Trophoblast cell (in vitro differentiated cells and primary cell): Measurements from ENCODE around the gene SYCP3.

Experiments used
- DNase-seq, 2 donors: peaks; one replicate each; pipeline ENCODE4 v3.0.0-alpha.2; 2016
- H2AFZ ChIP-seq: 2 replicates; pipeline ENCODE4 v1.6.1; 2013; ENCODE audit warnings: low read length, moderate library complexity, mild to moderate bottlenecking; ENCODE audit not compliant: insufficient read depth, poor library complexity
- H2AK5ac ChIP-seq: 2 replicates; pipeline ENCODE4 v1.6.1; 2013; ENCODE audit warnings: mild to moderate bottlenecking, low read length
- H2BK120ac ChIP-seq: 2 replicates; pipeline ENCODE4 v1.6.1; 2013; ENCODE audit warnings: low read length, mild to moderate bottlenecking, moderate library complexity; ENCODE audit not compliant: insufficient read depth, poor library complexity
- H2BK12ac ChIP-seq: 2 replicates; pipeline ENCODE4 v1.6.1; 2013; ENCODE audit warnings: mild to moderate bottlenecking, low read length, moderate library complexity
- H2BK5ac ChIP-seq: 2 replicates; pipeline ENCODE4 v1.6.1; 2013; ENCODE audit warnings: low read length, low read depth, moderate library complexity, mild to moderate bottlenecking; ENCODE audit not compliant: poor library complexity
- H3K14ac ChIP-seq: 2 replicates; pipeline ENCODE4 v1.6.1; 2013; ENCODE audit warnings: mild to moderate bottlenecking, low read length
- H3K18ac ChIP-seq: 2 replicates; pipeline ENCODE4 v1.6.1; 2013; ENCODE audit warnings: mild to moderate bottlenecking, low read length
- H3K23ac ChIP-seq: 2 replicates; pipeline ENCODE4 v1.6.1; 2013; ENCODE audit warnings: low read length
- H3K27ac ChIP-seq: 2 replicates; pipeline ENCODE4 v1.5.1; 2013; ENCODE audit warnings: low read depth, mild to moderate bottlenecking, inconsistent platforms, low read length, moderate library complexity
- H3K27me3 ChIP-seq: 2 replicates; pipeline ENCODE4 v1.6.1; 2013; ENCODE audit warnings: inconsistent platforms, mild to moderate bottlenecking, low read length, moderate library complexity; ENCODE audit not compliant: insufficient read depth
- H3K36me3 ChIP-seq, 2 experiments: 1 replicate in 1 of 2; 2 replicates in 1 of 2; pipeline ENCODE4 v1.6.1; 2013; ENCODE audit warnings: low read length in 2 of 2, mild to moderate bottlenecking in 2 of 2, moderate library complexity in 1 of 2; ENCODE audit not compliant: insufficient read depth in 2 of 2, control insufficient read depth in 1 of 2
- H3K4ac ChIP-seq: 2 replicates; pipeline ENCODE4 v1.6.1; 2013; ENCODE audit warnings: low read depth, mild to moderate bottlenecking, low read length, moderate library complexity
- H3K4me1 ChIP-seq, 2 experiments: 1 replicate in 1 of 2; 2 replicates in 1 of 2; pipeline ENCODE4 v1.6.1; 2013; ENCODE audit warnings: low read length in 2 of 2, mild to moderate bottlenecking in 2 of 2, moderate library complexity in 1 of 2; ENCODE audit not compliant: insufficient read depth in 2 of 2, control insufficient read depth in 1 of 2
- H3K4me2 ChIP-seq: 2 replicates; pipeline ENCODE4 v1.6.1; 2013; ENCODE audit warnings: inconsistent platforms, mild to moderate bottlenecking, low read length, moderate library complexity
- H3K4me3 ChIP-seq: 2 replicates; pipeline ENCODE4 v1.5.1; 2013; ENCODE audit warnings: mild to moderate bottlenecking, low read depth, low read length, inconsistent platforms
- H3K79me1 ChIP-seq: one replicate; pipeline ENCODE4 v1.6.1; 2013; ENCODE audit warnings: low read length
- H3K79me2 ChIP-seq: 2 replicates; pipeline ENCODE4 v1.6.1; 2013; ENCODE audit warnings: low read length, mild to moderate bottlenecking; ENCODE audit not compliant: control insufficient read depth, insufficient read depth, poor library complexity
- H3K9ac ChIP-seq: 2 replicates; pipeline ENCODE4 v1.6.1; 2013; ENCODE audit warnings: mild to moderate bottlenecking, low read length
- H3K9me3 ChIP-seq: 2 replicates; pipeline ENCODE4 v1.6.1; 2013; ENCODE audit warnings: low read depth, mild to moderate bottlenecking, control low read depth, inconsistent platforms, low read length; ENCODE audit not compliant: insufficient read depth
- H4K12ac ChIP-seq: 2 replicates; pipeline ENCODE4 v1.6.1; 2013; ENCODE audit warnings: low read depth, mild to moderate bottlenecking, low read length, moderate library complexity
- H4K8ac ChIP-seq: 2 replicates; pipeline ENCODE4 v1.6.1; 2013; ENCODE audit warnings: low read depth, mild to moderate bottlenecking, low read length, moderate library complexity
- H4K91ac ChIP-seq: one replicate; pipeline ENCODE4 v1.6.1; 2013; ENCODE audit warnings: low read depth, mild to moderate bottlenecking, low read length, moderate library complexity
- WGBS: extraction: QIAGEN DNeasy Blood & Tissue Kit; methylation state at CpG from one replicate; pipeline ENCODE4 v1.1.7; 2013; ENCODE audit warnings: missing lambda C conversion rate; ENCODE audit not compliant: insufficient read length, insufficient coverage; ENCODE audit errors: extremely low coverage; 5-methylcytosine and 5-hydroxymethylcytosine counted together

The SYCP3 gene

DNA sequence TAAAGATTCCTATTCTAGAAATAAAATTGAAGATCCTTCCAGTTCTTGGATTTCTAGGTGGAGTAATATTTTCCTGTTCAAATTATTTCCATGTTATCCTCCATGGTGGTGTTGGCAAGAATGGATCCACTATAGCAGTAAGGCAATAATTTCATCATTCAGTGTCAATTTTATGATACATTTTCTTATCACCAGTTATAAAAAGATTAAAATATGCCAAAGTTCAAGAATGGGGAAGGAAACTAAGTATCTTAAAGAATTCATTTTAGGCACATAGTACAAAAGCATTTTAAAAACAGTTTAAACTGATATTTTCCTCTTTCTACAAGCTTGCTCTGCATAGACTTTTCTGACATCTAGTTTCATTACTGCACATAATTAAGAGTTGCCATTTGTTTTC, 19.1 kb downstream of the SYCP3 start:
- Histone ChIP-seq H3K23ac (no peak overlapping the region), H3K9me3 (no peaks in the 10 kb centered on the region), H3K27ac (no peak overlapping the region), H2AK5ac (no peak overlapping the region), H3K9ac (no peak overlapping the region), H4K91ac (no peak overlapping the region), H4K8ac (no peak overlapping the region), H3K79me2 (no peaks in the 10 kb centered on the region), H3K36me3 (peaks cover 0 to 1% of the 10 kb centered on the region in 2 experiments), H3K14ac (no peak overlapping the region), H3K27me3 (no peaks in the 10 kb centered on the region), H3K4me1 (no peaks in the 10 kb centered on the region), H2AFZ (no peak overlapping the region), H3K4me3 (no peak overlapping the region), H2BK12ac (no peak overlapping the region), H4K12ac (no peak overlapping the region), H3K18ac (no peak overlapping the region), H2BK120ac (no peak overlapping the region), H3K4me2 (no peak overlapping the region), H3K4ac (no peak overlapping the region), H3K79me1 (no peaks in the 10 kb centered on the region), H2BK5ac (no peak overlapping the region)
- DNase-seq: no peak

- H2BK120ac ChIP-seq: no peak overlapping the region
- H3K4me1 ChIP-seq: no peaks in the 10 kb centered on the region
Measured at GRCh38 chr12:101719566-101719965, 19.7 kb downstream of the SYCP3 start.

DNA sequence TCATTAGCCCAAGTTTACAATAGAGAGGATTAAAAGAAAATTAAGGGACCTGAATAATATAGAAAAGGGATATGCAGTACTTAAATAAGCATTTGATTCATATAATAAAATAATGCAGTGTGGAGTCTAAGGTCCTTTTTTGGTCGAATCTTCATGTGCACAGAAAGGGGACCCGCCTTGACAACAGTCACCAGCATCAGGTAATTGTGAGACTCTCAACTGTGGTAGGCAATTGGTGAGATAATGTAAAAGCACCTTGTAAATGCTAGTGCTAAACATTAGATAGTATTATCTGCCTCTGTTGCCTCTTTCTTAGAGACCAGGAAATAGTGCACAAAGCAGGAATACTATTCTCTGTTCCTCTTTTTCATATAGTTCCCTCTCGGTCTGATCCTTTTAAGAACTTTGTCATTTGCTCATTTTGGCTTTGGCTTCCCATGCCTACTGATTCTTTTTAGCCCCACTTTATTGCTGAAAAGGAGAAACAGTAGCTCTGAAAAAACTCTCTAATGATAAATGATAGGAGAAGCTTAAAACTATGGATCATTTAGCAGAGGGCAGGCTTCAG, 24.3 kb downstream of the SYCP3 start:
- Histone ChIP-seq H3K79me1 (no peaks in the 10 kb centered on the region), H3K4ac (no peak overlapping the region), H2BK12ac (no peak overlapping the region), H3K27ac (no peak overlapping the region), H3K4me2 (no peak overlapping the region), H3K79me2 (no peaks in the 10 kb centered on the region), H3K14ac (no peak overlapping the region), H2AK5ac (no peak overlapping the region), H3K9me3 (no peaks in the 10 kb centered on the region), H3K4me3 (no peak overlapping the region), H3K23ac (no peak overlapping the region), H4K12ac (no peak overlapping the region), H2AFZ (no peak overlapping the region), H3K9ac (no peak overlapping the region), H3K36me3 (no peaks in the 10 kb centered on the region), H3K18ac (no peak overlapping the region), H2BK5ac (no peak overlapping the region), H2BK120ac (no peak overlapping the region), H4K8ac (no peak overlapping the region), H4K91ac (no peak overlapping the region), H3K27me3 (no peaks in the 10 kb centered on the region), H3K4me1 (peaks cover 0 to 4% of the 10 kb centered on the region in 2 experiments)
- WGBS: no CpG with 5 or more reads among the region's 3 CpGs
- DNase-seq: no peak

More at GRCh38 chr12:101719566-101719965, 19.7 kb downstream of the SYCP3 start:
- H4K8ac ChIP-seq: no peak overlapping the region
- no peaks in the 10 kb centered on the region for H3K9me3 ChIP-seq
- H4K12ac ChIP-seq: no peak overlapping the region
- no peak overlapping the region for H3K23ac ChIP-seq
- H3K4me3 ChIP-seq: no peak overlapping the region
- H3K27me3 ChIP-seq: no peaks in the 10 kb centered on the region
- H3K4me2 ChIP-seq: no peak overlapping the region
- no peak overlapping the region for H2BK12ac ChIP-seq
- H3K14ac ChIP-seq: no peak overlapping the region
- no peak overlapping the region for H3K9ac ChIP-seq
- no peak overlapping the region for H2BK5ac ChIP-seq
- H2AK5ac ChIP-seq: no peak overlapping the region
- H3K79me1 ChIP-seq: no peaks in the 10 kb centered on the region
- no peak overlapping the region for H3K4ac ChIP-seq
- peaks cover 0 to 1% of the 10 kb centered on the region in 2 experiments for H3K36me3 ChIP-seq
- H3K18ac ChIP-seq: no peak overlapping the region
- no peak overlapping the region for H4K91ac ChIP-seq
- no peak for DNase-seq
- H3K27ac ChIP-seq: no peak overlapping the region
- H3K79me2 ChIP-seq: no peaks in the 10 kb centered on the region
- H2AFZ ChIP-seq: no peak overlapping the region

GRCh38 chr12:101713930-101714329, 25.3 kb downstream of the SYCP3 start:
- no peak overlapping the region for H4K8ac ChIP-seq
- no peak overlapping the region for H4K91ac ChIP-seq
- H3K23ac ChIP-seq: no peak overlapping the region
- H3K9ac ChIP-seq: no peak overlapping the region
- no peak overlapping the region for H3K4me3 ChIP-seq
- no peaks in the 10 kb centered on the region for H3K79me1 ChIP-seq
- H3K4ac ChIP-seq: no peak overlapping the region
- H3K18ac ChIP-seq: no peak overlapping the region
- no CpG with 5 or more reads among the region's 2 CpGs for WGBS
- no peak overlapping the region for H2BK120ac ChIP-seq
- H4K12ac ChIP-seq: no peak overlapping the region
- no peak for DNase-seq
- H3K27ac ChIP-seq: no peak overlapping the region
- H3K36me3 ChIP-seq: no peaks in the 10 kb centered on the region
- H2BK12ac ChIP-seq: no peak overlapping the region
- no peak overlapping the region for H3K14ac ChIP-seq
- no peak overlapping the region for H2AFZ ChIP-seq
- no peak overlapping the region for H2AK5ac ChIP-seq
- no peak overlapping the region for H2BK5ac ChIP-seq
- H3K79me2 ChIP-seq: no peaks in the 10 kb centered on the region
- no peaks in the 10 kb centered on the region for H3K9me3 ChIP-seq
- H3K4me2 ChIP-seq: no peak overlapping the region
- peaks cover 0 to 4% of the 10 kb centered on the region in 2 experiments for H3K4me1 ChIP-seq
- H3K27me3 ChIP-seq: no peaks in the 10 kb centered on the region
